GM23338 (cell line): ENCODE measurements around the gene USP3. TPM values are rescaled to one million over a fixed set of nuclear protein-coding genes. Genes with fewer than 3 reads are reported as not detected.

ENCODE experiments used
- ATAC-seq: fragments of 200-7000 bp; cut with Tn5 transposase; 3 replicates; pipeline ENCODE4 v1.9.1; 2020
- DNase-seq: peaks from one replicate; pipeline ENCODE4 v3.0.0-alpha.2; 2015; ENCODE audit warnings: low spot score
- H2AFZ ChIP-seq: fragments of 200-600 bp; sonication (generic); 2 replicates; pipeline ENCODE4 v1.8.0; 2016; ENCODE audit warnings: antibody characterized with exemption, mild to moderate bottlenecking, moderate library complexity
- H3F3A ChIP-seq: fragments of 200-600 bp; sonication (generic); replicated peaks from 2 replicates; pipeline ENCODE4 v1.8.0; 2017; ENCODE audit warnings: antibody characterized with exemption, mixed run types, low read depth
- H3K27ac ChIP-seq: fragments of 200-600 bp; sonication (generic); 2 replicates; pipeline ENCODE4 v1.6.1; 2016; ENCODE audit warnings: low read depth
- H3K27me3 ChIP-seq: fragments of 200-600 bp; sonication (generic); 2 replicates; pipeline ENCODE4 v1.8.0; 2016; ENCODE audit warnings: mild to moderate bottlenecking, mixed run types, moderate library complexity; ENCODE audit not compliant: insufficient read depth
- H3K36me3 ChIP-seq: fragments of 200-600 bp; sonication (generic); 2 replicates; pipeline ENCODE4 v1.8.0; 2016; ENCODE audit warnings: mild to moderate bottlenecking; ENCODE audit not compliant: insufficient read depth
- H3K4me1 ChIP-seq: fragments of 200-600 bp; sonication (generic); 2 replicates; pipeline ENCODE4 v1.8.0; 2016; ENCODE audit warnings: mild to moderate bottlenecking, moderate library complexity; ENCODE audit not compliant: insufficient read depth
- H3K4me2 ChIP-seq: fragments of 200-600 bp; sonication (generic); 2 replicates; pipeline ENCODE4 v1.7.1; 2017; ENCODE audit warnings: mixed run types
- H3K4me3 ChIP-seq: fragments of 200-600 bp; sonication (generic); 2 replicates; pipeline ENCODE4 v1.6.1; 2016; ENCODE audit warnings: mixed run types
- H3K79me2 ChIP-seq: fragments of 200-600 bp; sonication (generic); replicated peaks from 2 replicates; pipeline ENCODE4 v1.8.0; 2017; ENCODE audit warnings: mild to moderate bottlenecking; ENCODE audit not compliant: insufficient read depth
- H3K9me2 ChIP-seq: fragments of 200-600 bp; sonication (generic); 2 replicates; pipeline ENCODE4 v1.8.0; 2017; ENCODE audit not compliant: insufficient read depth
- H4K20me1 ChIP-seq: fragments of 200-600 bp; sonication (generic); replicated peaks from 2 replicates; pipeline ENCODE4 v1.8.0; 2017; ENCODE audit warnings: mild to moderate bottlenecking; ENCODE audit not compliant: insufficient read depth
- H3K27ac Mint-ChIP-seq: 2 replicates; pipeline ENCODE4 v1.8.0; 2020; ENCODE audit warnings: inconsistent platforms, mild to moderate bottlenecking, moderate library complexity, mixed read lengths
- H3K27me3 Mint-ChIP-seq: 3 replicates; pipeline ENCODE4 v1.8.0; 2022; ENCODE audit warnings: low read depth, mild to moderate bottlenecking, moderate library complexity, mixed read lengths, inconsistent platforms; ENCODE audit not compliant: insufficient read depth, poor library complexity
- H3K36me3 Mint-ChIP-seq: 3 replicates; pipeline ENCODE4 v1.8.0; 2021; ENCODE audit warnings: low read depth, mild to moderate bottlenecking, inconsistent platforms, moderate library complexity, mixed read lengths
- H3K4me1 Mint-ChIP-seq: 3 replicates; pipeline ENCODE4 v1.8.0; 2020; ENCODE audit warnings: mild to moderate bottlenecking, inconsistent platforms, mixed read lengths
- H3K4me3 Mint-ChIP-seq: 3 replicates; pipeline ENCODE4 v1.8.0; 2021; ENCODE audit warnings: moderate library complexity, mild to moderate bottlenecking, inconsistent platforms, mixed read lengths
- H3K9me3 Mint-ChIP-seq: 3 replicates; pipeline ENCODE4 v1.8.0; 2020; ENCODE audit warnings: moderate library complexity, mild to moderate bottlenecking, inconsistent platforms, mixed read lengths
- JUNB ChIP-seq: IDR thresholded peaks from one replicate; pipeline ENCODE4 v1.6.1; 2016; ENCODE audit warnings: antibody characterized with exemption; ENCODE audit not compliant: unreplicated experiment
- NANOG ChIP-seq: IDR thresholded peaks from 2 replicates; pipeline ENCODE4 v1.6.1; 2016; ENCODE audit warnings: antibody characterized with exemption, borderline replicate concordance
- ZNF114 ChIP-seq: fragments of 250-450 bp; sonication (Bioruptor Pico); IDR thresholded peaks from 2 replicates; pipeline ENCODE4 v1.5.0; 2020; ENCODE audit warnings: mild to moderate bottlenecking, moderate library complexity
- polyA plus RNA-seq: library from polyadenylated mRNA; unstranded; fragments of >200 nt; fragmentation: Nextera tagmentation; extraction: Ambion mirVana; gene quantifications from 2 replicates; pipeline ENCODE4 v1.2.1, GENCODE V29; 2016
- total RNA-seq: library from RNA; depleted of rRNA; stranded (reverse); fragments of >200 nt; shearing (Covaris generic); gene quantifications from 2 replicates; pipeline ENCODE4 v1.2.3, GENCODE V29; 2014
- TF ChIP-seq, protein P1 (sequence below): IDR thresholded peaks from 2 replicates; pipeline ENCODE4 v1.6.1; 2016; ENCODE audit warnings: antibody characterized with exemption
- TF ChIP-seq, protein P2 (sequence below), 2 experiments: fragments of 200-600 bp in 1 of 2; sonication (generic) in 1 of 2; conservative IDR thresholded peaks; 2 replicates each; pipeline versions ENCODE4 v1.5.1 to v1.6.1; 2016 to 2017; ENCODE audit warnings: antibody characterized with exemption in 2 of 2, low read depth in 2 of 2, mild to moderate bottlenecking in 2 of 2, moderate library complexity in 1 of 2
- TF ChIP-seq, protein P3 (sequence below): fragments of 250-450 bp; sonication (Bioruptor Pico); IDR thresholded peaks from 2 replicates; pipeline ENCODE4 v1.5.0; 2020; ENCODE audit warnings: mild to moderate bottlenecking, moderate library complexity

USP3 gene
- total and polyA plus RNA-seq, 2 experiments from 2014 or later: 9.7 to 9.9 TPM

DNA sequence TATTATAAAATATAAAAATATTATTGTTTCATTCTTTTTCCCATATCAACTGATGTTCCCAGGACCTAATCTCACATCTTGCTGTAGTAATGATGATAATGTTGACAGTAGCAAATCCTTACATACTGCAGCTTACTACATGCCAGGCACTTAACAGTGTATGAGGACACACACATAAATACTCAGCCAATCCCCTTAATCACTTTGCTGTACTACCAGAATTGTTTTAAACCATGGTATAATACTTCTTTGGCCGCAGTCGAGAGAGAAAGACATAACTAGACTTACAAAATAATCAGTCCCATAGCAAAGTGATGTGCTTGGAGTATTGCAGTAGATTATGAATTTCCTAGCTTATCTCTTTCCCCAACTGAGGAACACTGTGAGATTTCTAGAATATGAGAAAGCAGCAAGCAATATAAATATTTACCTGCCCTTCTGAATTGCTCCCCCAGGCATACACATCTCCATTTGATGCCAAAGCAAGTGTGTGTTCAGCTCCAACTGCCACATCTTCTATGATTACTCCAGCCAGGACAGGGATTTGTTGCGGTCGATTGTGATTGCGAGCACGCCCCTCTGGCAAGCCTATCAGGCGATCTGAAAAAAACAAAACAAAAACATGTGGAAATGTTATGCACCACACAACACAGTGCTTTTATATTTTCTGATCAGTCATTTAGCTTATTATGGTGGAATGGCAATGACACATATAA is 125.8 kb downstream of the USP3 start:
- no peaks in the 10 kb centered on the region for H3K9me3 Mint-ChIP-seq
- Histone ChIP-seq H3K4me3 (no peak overlapping the region), H4K20me1 (no peaks in the 10 kb centered on the region), H2AFZ (no peak overlapping the region), H3F3A (no peaks in the 10 kb centered on the region), H3K27ac (no peak overlapping the region), H3K9me2 (no peaks in the 10 kb centered on the region), H3K4me2 (no peak overlapping the region), H3K27me3 (no peaks in the 10 kb centered on the region), H3K36me3 (peaks cover 7% of the 10 kb centered on the region; the same call in 1 of the 2 replicates), H3K79me2 (no peaks in the 10 kb centered on the region), H3K4me1 (no peaks in the 10 kb centered on the region)
- TF ChIP-seq, protein P1, sequence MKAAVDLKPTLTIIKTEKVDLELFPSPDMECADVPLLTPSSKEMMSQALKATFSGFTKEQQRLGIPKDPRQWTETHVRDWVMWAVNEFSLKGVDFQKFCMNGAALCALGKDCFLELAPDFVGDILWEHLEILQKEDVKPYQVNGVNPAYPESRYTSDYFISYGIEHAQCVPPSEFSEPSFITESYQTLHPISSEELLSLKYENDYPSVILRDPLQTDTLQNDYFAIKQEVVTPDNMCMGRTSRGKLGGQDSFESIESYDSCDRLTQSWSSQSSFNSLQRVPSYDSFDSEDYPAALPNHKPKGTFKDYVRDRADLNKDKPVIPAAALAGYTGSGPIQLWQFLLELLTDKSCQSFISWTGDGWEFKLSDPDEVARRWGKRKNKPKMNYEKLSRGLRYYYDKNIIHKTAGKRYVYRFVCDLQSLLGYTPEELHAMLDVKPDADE: no peak
- no peak for TF ChIP-seq JUNB
- no peak for TF ChIP-seq ZNF114 (CRISPR knock-in tag)
- no peak for TF ChIP-seq NANOG
- TF ChIP-seq, protein P2, sequence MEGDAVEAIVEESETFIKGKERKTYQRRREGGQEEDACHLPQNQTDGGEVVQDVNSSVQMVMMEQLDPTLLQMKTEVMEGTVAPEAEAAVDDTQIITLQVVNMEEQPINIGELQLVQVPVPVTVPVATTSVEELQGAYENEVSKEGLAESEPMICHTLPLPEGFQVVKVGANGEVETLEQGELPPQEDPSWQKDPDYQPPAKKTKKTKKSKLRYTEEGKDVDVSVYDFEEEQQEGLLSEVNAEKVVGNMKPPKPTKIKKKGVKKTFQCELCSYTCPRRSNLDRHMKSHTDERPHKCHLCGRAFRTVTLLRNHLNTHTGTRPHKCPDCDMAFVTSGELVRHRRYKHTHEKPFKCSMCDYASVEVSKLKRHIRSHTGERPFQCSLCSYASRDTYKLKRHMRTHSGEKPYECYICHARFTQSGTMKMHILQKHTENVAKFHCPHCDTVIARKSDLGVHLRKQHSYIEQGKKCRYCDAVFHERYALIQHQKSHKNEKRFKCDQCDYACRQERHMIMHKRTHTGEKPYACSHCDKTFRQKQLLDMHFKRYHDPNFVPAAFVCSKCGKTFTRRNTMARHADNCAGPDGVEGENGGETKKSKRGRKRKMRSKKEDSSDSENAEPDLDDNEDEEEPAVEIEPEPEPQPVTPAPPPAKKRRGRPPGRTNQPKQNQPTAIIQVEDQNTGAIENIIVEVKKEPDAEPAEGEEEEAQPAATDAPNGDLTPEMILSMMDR (conservative IDR thresholded peaks at IDR 0.05; ENCODE audit: low read depth in 2 of 2): no peak
- TF ChIP-seq, protein P3, sequence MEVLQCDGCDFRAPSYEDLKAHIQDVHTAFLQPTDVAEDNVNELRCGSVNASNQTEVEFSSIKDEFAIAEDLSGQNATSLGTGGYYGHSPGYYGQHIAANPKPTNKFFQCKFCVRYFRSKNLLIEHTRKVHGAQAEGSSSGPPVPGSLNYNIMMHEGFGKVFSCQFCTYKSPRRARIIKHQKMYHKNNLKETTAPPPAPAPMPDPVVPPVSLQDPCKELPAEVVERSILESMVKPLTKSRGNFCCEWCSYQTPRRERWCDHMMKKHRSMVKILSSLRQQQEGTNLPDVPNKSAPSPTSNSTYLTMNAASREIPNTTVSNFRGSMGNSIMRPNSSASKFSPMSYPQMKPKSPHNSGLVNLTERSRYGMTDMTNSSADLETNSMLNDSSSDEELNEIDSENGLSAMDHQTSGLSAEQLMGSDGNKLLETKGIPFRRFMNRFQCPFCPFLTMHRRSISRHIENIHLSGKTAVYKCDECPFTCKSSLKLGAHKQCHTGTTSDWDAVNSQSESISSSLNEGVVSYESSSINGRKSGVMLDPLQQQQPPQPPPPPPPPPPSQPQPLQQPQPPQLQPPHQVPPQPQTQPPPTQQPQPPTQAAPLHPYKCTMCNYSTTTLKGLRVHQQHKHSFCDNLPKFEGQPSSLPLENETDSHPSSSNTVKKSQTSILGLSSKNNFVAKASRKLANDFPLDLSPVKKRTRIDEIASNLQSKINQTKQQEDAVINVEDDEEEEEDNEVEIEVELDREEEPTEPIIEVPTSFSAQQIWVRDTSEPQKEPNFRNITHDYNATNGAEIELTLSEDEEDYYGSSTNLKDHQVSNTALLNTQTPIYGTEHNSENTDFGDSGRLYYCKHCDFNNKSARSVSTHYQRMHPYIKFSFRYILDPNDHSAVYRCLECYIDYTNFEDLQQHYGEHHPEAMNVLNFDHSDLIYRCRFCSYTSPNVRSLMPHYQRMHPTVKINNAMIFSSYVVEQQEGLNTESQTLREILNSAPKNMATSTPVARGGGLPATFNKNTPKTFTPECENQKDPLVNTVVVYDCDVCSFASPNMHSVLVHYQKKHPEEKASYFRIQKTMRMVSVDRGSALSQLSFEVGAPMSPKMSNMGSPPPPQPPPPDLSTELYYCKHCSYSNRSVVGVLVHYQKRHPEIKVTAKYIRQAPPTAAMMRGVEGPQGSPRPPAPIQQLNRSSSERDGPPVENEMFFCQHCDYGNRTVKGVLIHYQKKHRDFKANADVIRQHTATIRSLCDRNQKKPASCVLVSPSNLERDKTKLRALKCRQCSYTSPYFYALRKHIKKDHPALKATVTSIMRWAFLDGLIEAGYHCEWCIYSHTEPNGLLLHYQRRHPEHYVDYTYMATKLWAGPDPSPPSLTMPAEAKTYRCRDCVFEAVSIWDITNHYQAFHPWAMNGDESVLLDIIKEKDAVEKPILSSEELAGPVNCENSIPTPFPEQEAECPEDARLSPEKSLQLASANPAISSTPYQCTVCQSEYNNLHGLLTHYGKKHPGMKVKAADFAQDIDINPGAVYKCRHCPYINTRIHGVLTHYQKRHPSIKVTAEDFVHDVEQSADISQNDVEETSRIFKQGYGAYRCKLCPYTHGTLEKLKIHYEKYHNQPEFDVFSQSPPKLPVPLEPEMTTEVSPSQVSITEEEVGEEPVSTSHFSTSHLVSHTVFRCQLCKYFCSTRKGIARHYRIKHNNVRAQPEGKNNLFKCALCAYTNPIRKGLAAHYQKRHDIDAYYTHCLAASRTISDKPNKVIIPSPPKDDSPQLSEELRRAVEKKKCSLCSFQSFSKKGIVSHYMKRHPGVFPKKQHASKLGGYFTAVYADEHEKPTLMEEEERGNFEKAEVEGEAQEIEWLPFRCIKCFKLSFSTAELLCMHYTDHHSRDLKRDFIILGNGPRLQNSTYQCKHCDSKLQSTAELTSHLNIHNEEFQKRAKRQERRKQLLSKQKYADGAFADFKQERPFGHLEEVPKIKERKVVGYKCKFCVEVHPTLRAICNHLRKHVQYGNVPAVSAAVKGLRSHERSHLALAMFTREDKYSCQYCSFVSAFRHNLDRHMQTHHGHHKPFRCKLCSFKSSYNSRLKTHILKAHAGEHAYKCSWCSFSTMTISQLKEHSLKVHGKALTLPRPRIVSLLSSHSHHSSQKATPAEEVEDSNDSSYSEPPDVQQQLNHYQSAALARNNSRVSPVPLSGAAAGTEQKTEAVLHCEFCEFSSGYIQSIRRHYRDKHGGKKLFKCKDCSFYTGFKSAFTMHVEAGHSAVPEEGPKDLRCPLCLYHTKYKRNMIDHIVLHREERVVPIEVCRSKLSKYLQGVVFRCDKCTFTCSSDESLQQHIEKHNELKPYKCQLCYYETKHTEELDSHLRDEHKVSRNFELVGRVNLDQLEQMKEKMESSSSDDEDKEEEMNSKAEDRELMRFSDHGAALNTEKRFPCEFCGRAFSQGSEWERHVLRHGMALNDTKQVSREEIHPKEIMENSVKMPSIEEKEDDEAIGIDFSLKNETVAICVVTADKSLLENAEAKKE: no peak
- H3K4me3 Mint-ChIP-seq: no peak overlapping the region
- H3K36me3 Mint-ChIP-seq: peaks cover 16% of the 10 kb centered on the region; the same call in 2 of the 3 replicates
- H3K27ac Mint-ChIP-seq: no peak overlapping the region
- H3K4me1 Mint-ChIP-seq: no peaks in the 10 kb centered on the region
- no peak for DNase-seq
- H3K27me3 Mint-ChIP-seq: no peaks in the 10 kb centered on the region
- no peak for ATAC-seq
